Measurements from ENCODE around the gene TATDN2.

TATDN2 gene

GRCh38 chr3:10229576-10229975 lies 18.7 kb upstream of the TATDN2 start:
- Histone ChIP-seq H3K36me3 (ENCODE audit: insufficient read depth, low read length) (no peaks in the 10 kb centered on the region), H3K4me3 (ENCODE audit: low read depth in 1 of 2, low read length in 2 of 2) (no peak overlapping the region), H3K79me2 (ENCODE audit: insufficient read depth, low read length) (no peaks in the 10 kb centered on the region), H3K4me1 (ENCODE audit: insufficient read depth, low read length) (peaks cover 19% of the 10 kb centered on the region), H3K27ac (ENCODE audit: low read length) (no peak overlapping the region), H4K20me1 (ENCODE audit: insufficient read depth, low read length) (no peaks in the 10 kb centered on the region), H3K9ac (ENCODE audit: low read depth, low read length) (no peak overlapping the region), H2AFZ (ENCODE audit: low read depth, low read length) (no peak overlapping the region), H3K27me3 (ENCODE audit: insufficient read depth, low read length, poor library complexity) (no peaks in the 10 kb centered on the region), H3K9me3 (ENCODE audit: insufficient read depth, low read length, severe bottlenecking) (no peaks in the 10 kb centered on the region), H3K4me2 (ENCODE audit: insufficient read depth, low read length) (no peak overlapping the region)
- no peak for ATAC-seq (ENCODE audit: insufficient read depth, low read depth)
- DNase-seq: no peak
- TF ChIP-seq, protein P1, sequence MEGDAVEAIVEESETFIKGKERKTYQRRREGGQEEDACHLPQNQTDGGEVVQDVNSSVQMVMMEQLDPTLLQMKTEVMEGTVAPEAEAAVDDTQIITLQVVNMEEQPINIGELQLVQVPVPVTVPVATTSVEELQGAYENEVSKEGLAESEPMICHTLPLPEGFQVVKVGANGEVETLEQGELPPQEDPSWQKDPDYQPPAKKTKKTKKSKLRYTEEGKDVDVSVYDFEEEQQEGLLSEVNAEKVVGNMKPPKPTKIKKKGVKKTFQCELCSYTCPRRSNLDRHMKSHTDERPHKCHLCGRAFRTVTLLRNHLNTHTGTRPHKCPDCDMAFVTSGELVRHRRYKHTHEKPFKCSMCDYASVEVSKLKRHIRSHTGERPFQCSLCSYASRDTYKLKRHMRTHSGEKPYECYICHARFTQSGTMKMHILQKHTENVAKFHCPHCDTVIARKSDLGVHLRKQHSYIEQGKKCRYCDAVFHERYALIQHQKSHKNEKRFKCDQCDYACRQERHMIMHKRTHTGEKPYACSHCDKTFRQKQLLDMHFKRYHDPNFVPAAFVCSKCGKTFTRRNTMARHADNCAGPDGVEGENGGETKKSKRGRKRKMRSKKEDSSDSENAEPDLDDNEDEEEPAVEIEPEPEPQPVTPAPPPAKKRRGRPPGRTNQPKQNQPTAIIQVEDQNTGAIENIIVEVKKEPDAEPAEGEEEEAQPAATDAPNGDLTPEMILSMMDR (IDR thresholded peaks at IDR 0.05; ENCODE audit: borderline replicate concordance, extremely low read depth, low read length, poor library complexity, severe bottlenecking): no peak
- TF ChIP-seq EZH2 (IDR thresholded peaks at IDR 0.05; ENCODE audit: borderline replicate concordance, low read depth, low read length, severe bottlenecking): no peak

- no peak overlapping the region for H3K9ac ChIP-seq (ENCODE audit: low read depth, low read length)
- ATAC-seq (ENCODE audit: insufficient read depth, low read depth) (no peak), DNase-seq (no peak)
- H3K27ac ChIP-seq (ENCODE audit: low read length): no peak overlapping the region
- H3K36me3 ChIP-seq (ENCODE audit: insufficient read depth, low read length): no peaks in the 10 kb centered on the region
- H3K4me3 ChIP-seq (ENCODE audit: low read depth in 1 of 2, low read length in 2 of 2): no peak overlapping the region
- no peaks in the 10 kb centered on the region for H3K9me3 ChIP-seq (ENCODE audit: insufficient read depth, low read length, severe bottlenecking)
- H3K27me3 ChIP-seq (ENCODE audit: insufficient read depth, low read length, poor library complexity): no peaks in the 10 kb centered on the region
- TF ChIP-seq, protein P1 (IDR thresholded peaks at IDR 0.05; ENCODE audit: borderline replicate concordance, extremely low read depth, low read length, poor library complexity, severe bottlenecking): no peak
- no peak for TF ChIP-seq EZH2 (IDR thresholded peaks at IDR 0.05; ENCODE audit: borderline replicate concordance, low read depth, low read length, severe bottlenecking)
- H3K4me1 ChIP-seq (ENCODE audit: insufficient read depth, low read length): peaks cover 15% of the 10 kb centered on the region
- no peaks in the 10 kb centered on the region for H3K79me2 ChIP-seq (ENCODE audit: insufficient read depth, low read length)
- H2AFZ ChIP-seq (ENCODE audit: low read depth, low read length): no peak overlapping the region
- H4K20me1 ChIP-seq (ENCODE audit: insufficient read depth, low read length): no peaks in the 10 kb centered on the region
- no peak overlapping the region for H3K4me2 ChIP-seq (ENCODE audit: insufficient read depth, low read length)
Observed at GRCh38 chr3:10232137-10232536, 16.1 kb upstream of the TATDN2 start.

DNA sequence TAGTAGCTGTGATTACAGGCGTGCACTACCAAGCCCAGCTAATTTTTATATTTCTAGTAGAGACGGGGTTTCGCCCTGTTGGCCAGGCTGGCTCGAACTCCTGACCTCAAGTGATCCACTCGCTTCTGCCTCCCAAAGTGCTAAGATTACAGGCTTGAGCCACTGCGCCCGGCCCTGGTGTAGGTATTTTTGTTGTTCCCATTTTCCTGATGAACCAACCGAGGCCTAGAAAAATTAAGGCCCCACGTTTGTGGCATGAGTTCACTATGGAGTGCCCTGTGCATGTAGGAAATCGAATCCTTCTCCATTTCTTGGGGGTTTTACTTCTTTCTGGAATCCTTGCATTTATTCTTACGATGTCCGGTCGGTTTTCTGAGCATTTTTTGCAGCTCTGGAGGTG lies 14.3 kb upstream of the TATDN2 start:
- Histone ChIP-seq H3K27me3 (ENCODE audit: insufficient read depth, low read length, poor library complexity) (no peaks in the 10 kb centered on the region), H3K9ac (ENCODE audit: low read depth, low read length) (no peak overlapping the region), H3K4me1 (ENCODE audit: insufficient read depth, low read length) (peaks cover 3% of the 10 kb centered on the region; the same call in 1 of the 2 replicates), H3K36me3 (ENCODE audit: insufficient read depth, low read length) (no peaks in the 10 kb centered on the region), H2AFZ (ENCODE audit: low read depth, low read length) (no peak overlapping the region), H3K79me2 (ENCODE audit: insufficient read depth, low read length) (no peaks in the 10 kb centered on the region), H3K9me3 (ENCODE audit: insufficient read depth, low read length, severe bottlenecking) (no peaks in the 10 kb centered on the region), H3K4me3 (ENCODE audit: low read depth in 1 of 2, low read length in 2 of 2) (no peak overlapping the region), H3K27ac (ENCODE audit: low read length) (no peak overlapping the region), H3K4me2 (ENCODE audit: insufficient read depth, low read length) (no peak overlapping the region), H4K20me1 (ENCODE audit: insufficient read depth, low read length) (no peaks in the 10 kb centered on the region)
- TF ChIP-seq, protein P1 (IDR thresholded peaks at IDR 0.05; ENCODE audit: borderline replicate concordance, extremely low read depth, low read length, poor library complexity, severe bottlenecking): no peak
- TF ChIP-seq EZH2 (IDR thresholded peaks at IDR 0.05; ENCODE audit: borderline replicate concordance, low read depth, low read length, severe bottlenecking): no peak
- no peak for DNase-seq
- ATAC-seq (ENCODE audit: insufficient read depth, low read depth): no peak
